ENCODE measurements around the gene PTPN20. TPM values are rescaled to one million over a fixed set of nuclear protein-coding genes. Genes with fewer than 3 reads are reported as not detected.

PTPN20 gene
- total RNA-seq, 1 experiment from 2014 or later, result 9.5 TPM

DNA sequence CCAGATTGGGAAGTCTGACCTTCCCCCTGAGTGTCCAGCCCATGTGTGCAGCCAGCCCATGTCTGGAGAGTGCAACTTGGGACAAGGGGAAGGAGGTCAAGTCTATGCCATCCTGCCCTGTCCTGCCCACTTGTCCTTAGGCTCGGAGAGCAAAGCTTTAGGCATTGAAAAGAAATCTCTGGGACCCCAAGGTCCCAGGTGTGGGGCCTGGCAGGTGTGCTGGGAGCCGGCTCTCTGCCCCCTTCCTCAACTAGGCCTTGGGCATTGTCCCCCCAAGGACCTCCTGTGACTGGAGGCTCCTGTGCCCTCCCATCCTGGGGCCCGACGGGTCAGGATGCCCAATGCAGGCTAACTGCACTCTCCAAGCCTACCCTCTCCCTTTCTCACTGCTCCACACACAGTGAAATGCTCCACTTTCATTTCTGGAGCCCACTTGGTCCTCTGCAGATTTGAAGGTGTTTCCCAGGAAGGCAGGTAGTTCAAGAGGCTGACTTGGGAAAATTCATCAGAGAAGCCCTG, 124.7 kb downstream of the PTPN20 start:
- ATAC-seq (no peak), DNase-seq (ENCODE audit: low read depth, low spot score) (no peak)
- CTCF ChIA-PET, result no interaction called here
- no peaks in the 10 kb centered on the region for H3K36me3 ChIP-seq (ENCODE audit: control insufficient read depth, insufficient read depth, low read length)
- POLR2A ChIA-PET, result no interaction called here
- no peak overlapping the region for H3K27ac ChIP-seq (ENCODE audit: low read length)
- BruUV-seq (replicated peaks), result no TSS peak
- no peaks in the 10 kb centered on the region; the same call in 1 of the 2 replicates for H3K27me3 ChIP-seq (ENCODE audit: control insufficient read depth, insufficient read depth, low read length)
- no peaks in the 10 kb centered on the region for H3K9me3 ChIP-seq (ENCODE audit: control insufficient read depth, insufficient read depth, low read depth, low read length)
- H3K4me1 ChIP-seq (ENCODE audit: control insufficient read depth, insufficient read depth, low read length), result no peaks in the 10 kb centered on the region
- in situ Hi-C loops (cut with HindIII; ENCODE audit: low pct_unique_long_range_greater_than_20kb, low sequenced_read_pairs), result no loop called here
- TF ChIP-seq SIN3A (IDR thresholded peaks at IDR 0.05; ENCODE audit: borderline replicate concordance, insufficient read depth, low read depth, low read length), result no peak
- TF ChIP-seq, protein P1, sequence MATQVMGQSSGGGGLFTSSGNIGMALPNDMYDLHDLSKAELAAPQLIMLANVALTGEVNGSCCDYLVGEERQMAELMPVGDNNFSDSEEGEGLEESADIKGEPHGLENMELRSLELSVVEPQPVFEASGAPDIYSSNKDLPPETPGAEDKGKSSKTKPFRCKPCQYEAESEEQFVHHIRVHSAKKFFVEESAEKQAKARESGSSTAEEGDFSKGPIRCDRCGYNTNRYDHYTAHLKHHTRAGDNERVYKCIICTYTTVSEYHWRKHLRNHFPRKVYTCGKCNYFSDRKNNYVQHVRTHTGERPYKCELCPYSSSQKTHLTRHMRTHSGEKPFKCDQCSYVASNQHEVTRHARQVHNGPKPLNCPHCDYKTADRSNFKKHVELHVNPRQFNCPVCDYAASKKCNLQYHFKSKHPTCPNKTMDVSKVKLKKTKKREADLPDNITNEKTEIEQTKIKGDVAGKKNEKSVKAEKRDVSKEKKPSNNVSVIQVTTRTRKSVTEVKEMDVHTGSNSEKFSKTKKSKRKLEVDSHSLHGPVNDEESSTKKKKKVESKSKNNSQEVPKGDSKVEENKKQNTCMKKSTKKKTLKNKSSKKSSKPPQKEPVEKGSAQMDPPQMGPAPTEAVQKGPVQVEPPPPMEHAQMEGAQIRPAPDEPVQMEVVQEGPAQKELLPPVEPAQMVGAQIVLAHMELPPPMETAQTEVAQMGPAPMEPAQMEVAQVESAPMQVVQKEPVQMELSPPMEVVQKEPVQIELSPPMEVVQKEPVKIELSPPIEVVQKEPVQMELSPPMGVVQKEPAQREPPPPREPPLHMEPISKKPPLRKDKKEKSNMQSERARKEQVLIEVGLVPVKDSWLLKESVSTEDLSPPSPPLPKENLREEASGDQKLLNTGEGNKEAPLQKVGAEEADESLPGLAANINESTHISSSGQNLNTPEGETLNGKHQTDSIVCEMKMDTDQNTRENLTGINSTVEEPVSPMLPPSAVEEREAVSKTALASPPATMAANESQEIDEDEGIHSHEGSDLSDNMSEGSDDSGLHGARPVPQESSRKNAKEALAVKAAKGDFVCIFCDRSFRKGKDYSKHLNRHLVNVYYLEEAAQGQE (IDR thresholded peaks at IDR 0.05; ENCODE audit: insufficient read depth in 1 of 2, low read depth in 2 of 2, low read length in 1 of 2), result no peak
- TF ChIP-seq, protein P2, sequence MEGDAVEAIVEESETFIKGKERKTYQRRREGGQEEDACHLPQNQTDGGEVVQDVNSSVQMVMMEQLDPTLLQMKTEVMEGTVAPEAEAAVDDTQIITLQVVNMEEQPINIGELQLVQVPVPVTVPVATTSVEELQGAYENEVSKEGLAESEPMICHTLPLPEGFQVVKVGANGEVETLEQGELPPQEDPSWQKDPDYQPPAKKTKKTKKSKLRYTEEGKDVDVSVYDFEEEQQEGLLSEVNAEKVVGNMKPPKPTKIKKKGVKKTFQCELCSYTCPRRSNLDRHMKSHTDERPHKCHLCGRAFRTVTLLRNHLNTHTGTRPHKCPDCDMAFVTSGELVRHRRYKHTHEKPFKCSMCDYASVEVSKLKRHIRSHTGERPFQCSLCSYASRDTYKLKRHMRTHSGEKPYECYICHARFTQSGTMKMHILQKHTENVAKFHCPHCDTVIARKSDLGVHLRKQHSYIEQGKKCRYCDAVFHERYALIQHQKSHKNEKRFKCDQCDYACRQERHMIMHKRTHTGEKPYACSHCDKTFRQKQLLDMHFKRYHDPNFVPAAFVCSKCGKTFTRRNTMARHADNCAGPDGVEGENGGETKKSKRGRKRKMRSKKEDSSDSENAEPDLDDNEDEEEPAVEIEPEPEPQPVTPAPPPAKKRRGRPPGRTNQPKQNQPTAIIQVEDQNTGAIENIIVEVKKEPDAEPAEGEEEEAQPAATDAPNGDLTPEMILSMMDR (IDR thresholded peaks at IDR 0.05), result no peak
- no peak for TF ChIP-seq POLR2AphosphoS5 (IDR thresholded peaks at IDR 0.05; ENCODE audit: low read depth, low read length)
- no peak for TF ChIP-seq TCF7L2 (IDR thresholded peaks at IDR 0.05; ENCODE audit: low read depth, low read length)
- intact Hi-C loops (cut with micrococcal nuclease; ENCODE audit: unreplicated experiment), result no loop called here
- H3K4me3 ChIP-seq (ENCODE audit: low read depth in 2 of 2, low read length in 2 of 2), result no peak overlapping the region

DNA sequence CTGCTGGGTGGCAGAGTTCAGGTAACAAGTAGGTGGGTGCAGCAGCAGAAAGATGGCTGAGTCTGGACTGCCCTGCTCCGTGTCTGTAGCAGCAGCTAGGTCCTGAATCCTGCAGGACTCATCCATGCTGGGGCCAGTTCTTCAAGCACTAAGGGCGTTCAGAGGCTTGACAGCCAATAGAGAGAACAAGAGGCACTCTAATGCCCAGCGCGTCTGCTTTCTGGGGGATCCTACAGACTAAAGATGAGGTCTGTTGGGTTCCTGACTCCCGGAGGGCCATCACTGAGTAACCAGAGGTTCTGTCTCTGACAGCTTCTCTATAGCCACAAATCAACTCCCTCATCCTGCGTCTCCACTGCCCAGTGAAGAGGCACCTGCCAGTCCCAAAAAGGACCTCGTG, 125.5 kb downstream of the PTPN20 start:
- DNase-seq (ENCODE audit: low read depth, low spot score) (no peak), ATAC-seq (no peak)
- Histone ChIP-seq H3K4me3 (ENCODE audit: low read depth in 2 of 2, low read length in 2 of 2) (no peak overlapping the region), H3K4me1 (ENCODE audit: control insufficient read depth, insufficient read depth, low read length) (no peaks in the 10 kb centered on the region), H3K36me3 (ENCODE audit: control insufficient read depth, insufficient read depth, low read length) (no peaks in the 10 kb centered on the region), H3K27ac (ENCODE audit: low read length) (no peak overlapping the region), H3K9me3 (ENCODE audit: control insufficient read depth, insufficient read depth, low read depth, low read length) (no peaks in the 10 kb centered on the region), H3K27me3 (ENCODE audit: control insufficient read depth, insufficient read depth, low read length) (no peaks in the 10 kb centered on the region; the same call in 1 of the 2 replicates)
- ChIA-PET POLR2A (no interaction called here), CTCF (interaction anchor here (1.0 kb wide), 1 partner anchor 11 kb away, joined by 4 read pairs; no protein-coding TSS in a partner anchor)
- no TSS peak for BruUV-seq (replicated peaks)
- in situ Hi-C loops (cut with HindIII; ENCODE audit: low pct_unique_long_range_greater_than_20kb, low sequenced_read_pairs), result no loop called here
- TF ChIP-seq POLR2AphosphoS5 (IDR thresholded peaks at IDR 0.05; ENCODE audit: low read depth, low read length) (no peak), TCF7L2 (IDR thresholded peaks at IDR 0.05; ENCODE audit: low read depth, low read length) (no peak), SIN3A (IDR thresholded peaks at IDR 0.05; ENCODE audit: borderline replicate concordance, insufficient read depth, low read depth, low read length) (no peak)
- TF ChIP-seq, protein P2 (IDR thresholded peaks at IDR 0.05), result no peak
- TF ChIP-seq, protein P1 (IDR thresholded peaks at IDR 0.05; ENCODE audit: insufficient read depth in 1 of 2, low read depth in 2 of 2, low read length in 1 of 2), result no peak
- intact Hi-C loops (cut with micrococcal nuclease; ENCODE audit: unreplicated experiment), result no loop called here

Data from Panc1 (cell line).